NCI-H2196 (cell line): ENCODE measurements around the gene KPNA4.
A peak's percentile ranks its signal among the peaks of the same experiment; 100 is the strongest.
"Not testable (repeated sequence)": the region's sequence is repeated elsewhere in the genome, so short reads cannot be mapped to it uniquely, and the experiment has no call there.

Source experiments
- DNase-seq: peaks from one replicate; lab custom pipeline; 2025; ENCODE audit not compliant: unreplicated experiment; lab: John Stamatoyannopoulos, UW

Gene KPNA4, protein sequence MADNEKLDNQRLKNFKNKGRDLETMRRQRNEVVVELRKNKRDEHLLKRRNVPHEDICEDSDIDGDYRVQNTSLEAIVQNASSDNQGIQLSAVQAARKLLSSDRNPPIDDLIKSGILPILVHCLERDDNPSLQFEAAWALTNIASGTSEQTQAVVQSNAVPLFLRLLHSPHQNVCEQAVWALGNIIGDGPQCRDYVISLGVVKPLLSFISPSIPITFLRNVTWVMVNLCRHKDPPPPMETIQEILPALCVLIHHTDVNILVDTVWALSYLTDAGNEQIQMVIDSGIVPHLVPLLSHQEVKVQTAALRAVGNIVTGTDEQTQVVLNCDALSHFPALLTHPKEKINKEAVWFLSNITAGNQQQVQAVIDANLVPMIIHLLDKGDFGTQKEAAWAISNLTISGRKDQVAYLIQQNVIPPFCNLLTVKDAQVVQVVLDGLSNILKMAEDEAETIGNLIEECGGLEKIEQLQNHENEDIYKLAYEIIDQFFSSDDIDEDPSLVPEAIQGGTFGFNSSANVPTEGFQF

GRCh38 chr3:160565442-160566403, at the start of gene KPNA4:
KPNA4 (minus strand) TSS chr3:160565571; CDS start chr3:160565282, 289 bp downstream.
- peak; percentile 100 for DNase-seq

DNA sequence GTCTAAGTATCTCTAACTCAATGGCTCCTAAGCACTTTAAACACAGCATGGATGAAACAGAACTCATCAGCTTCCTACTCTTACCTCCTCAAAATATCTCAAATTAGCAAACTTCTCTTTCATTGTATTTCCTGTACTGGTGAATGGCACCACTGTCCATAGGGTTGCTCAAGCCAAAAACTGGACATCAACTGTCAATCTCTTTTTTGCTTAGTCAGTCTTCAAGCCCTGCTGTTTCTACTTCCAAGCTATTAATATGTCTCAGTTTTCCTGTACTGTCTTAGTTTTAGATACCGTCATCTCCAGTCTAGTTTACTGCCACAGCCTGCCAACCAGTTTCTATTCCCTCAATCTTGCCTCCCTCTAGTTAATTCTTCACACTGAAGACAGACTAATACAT, 48.3 kb upstream of the KPNA4 start:
- no peak for DNase-seq

GRCh38 chr3:160612386-160613075, 47.2 kb upstream of the KPNA4 start:
- no peak for DNase-seq

DNA sequence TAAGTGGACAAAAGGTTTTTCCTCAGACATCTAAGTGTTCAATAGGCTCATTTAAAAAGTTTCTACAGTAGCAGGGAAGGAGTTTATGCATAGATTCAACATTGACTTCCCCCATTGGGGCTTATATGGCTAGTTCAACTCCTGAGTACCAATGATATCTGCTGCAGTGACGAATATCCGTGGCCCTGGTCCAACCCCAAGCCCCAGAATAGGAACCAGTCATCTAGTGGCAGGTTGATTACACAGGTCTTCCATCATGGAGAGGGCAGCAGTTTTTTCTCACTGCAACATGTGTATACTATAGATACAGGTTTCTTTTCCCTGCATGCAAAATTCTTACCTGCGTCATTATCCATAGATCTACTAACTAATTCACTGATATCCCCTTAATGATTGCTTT, 45.8 kb upstream of the KPNA4 start:
- no peak for DNase-seq

DNA sequence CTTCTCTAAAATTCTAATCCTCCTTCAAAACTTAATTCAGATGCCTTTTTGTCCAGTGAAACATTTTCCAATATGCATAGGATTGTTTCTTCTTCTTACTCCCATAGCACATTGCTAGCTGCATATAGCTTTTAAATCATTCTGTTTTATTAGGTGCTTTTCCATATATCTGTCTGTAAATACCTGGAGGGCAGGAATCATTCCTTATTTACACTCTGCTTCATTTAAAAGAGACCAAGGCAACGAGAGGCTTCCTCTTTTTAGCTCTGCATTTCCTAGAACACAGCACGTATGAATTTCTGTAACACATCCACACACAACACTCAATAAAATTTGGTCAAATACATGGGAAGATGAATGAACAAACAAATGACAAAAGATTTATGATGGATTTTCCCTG, 43.5 kb upstream of the KPNA4 start:
- no peak for DNase-seq

GRCh38 chr3:160607826-160608225, 42.5 kb upstream of the KPNA4 start:
- no peak for DNase-seq

- no peak for DNase-seq
Measured at GRCh38 chr3:160605315-160605714, 39.9 kb upstream of the KPNA4 start.

- not testable (repeated sequence) for DNase-seq
Measured at GRCh38 chr3:160603845-160604244, 38.5 kb upstream of the KPNA4 start.

DNA sequence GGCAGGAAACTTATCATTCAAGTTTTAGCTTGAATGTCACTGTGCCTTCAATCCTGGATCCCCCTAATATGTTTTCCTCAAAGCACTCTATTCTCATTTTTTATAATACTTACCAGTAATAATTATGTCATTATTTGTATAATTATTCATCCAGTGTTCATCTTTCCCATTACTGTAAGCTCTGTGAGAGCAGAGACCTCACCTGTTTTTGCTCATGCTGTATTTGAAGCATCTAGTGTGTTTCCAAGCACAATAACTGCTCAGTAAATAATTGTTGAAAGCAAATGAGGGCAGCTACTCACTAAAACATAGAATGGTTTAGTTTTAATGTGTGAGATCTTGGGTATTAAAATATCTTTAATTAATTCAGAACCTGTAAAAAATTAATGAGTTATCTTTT, 36.9 kb upstream of the KPNA4 start:
- DNase-seq: no peak

DNA sequence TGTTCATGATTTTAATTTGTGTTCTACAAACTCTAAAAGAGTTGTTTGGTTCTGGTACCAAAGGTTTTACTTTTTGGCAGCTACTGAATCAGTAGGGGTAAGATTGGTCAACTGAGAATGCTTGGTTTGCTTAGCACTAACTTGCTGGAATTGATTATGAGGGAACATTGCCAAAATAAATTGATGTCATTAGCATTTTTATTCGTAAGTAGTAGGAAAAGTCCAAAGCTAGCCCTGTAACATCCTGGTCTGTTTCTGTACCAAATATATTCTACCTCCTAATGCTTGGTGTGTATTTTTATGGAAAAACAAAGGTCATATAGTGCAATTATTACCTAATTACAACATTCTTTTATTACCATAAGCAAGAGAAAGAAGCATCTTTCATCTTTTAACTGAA, 35.9 kb upstream of the KPNA4 start:
- no peak for DNase-seq

DNA sequence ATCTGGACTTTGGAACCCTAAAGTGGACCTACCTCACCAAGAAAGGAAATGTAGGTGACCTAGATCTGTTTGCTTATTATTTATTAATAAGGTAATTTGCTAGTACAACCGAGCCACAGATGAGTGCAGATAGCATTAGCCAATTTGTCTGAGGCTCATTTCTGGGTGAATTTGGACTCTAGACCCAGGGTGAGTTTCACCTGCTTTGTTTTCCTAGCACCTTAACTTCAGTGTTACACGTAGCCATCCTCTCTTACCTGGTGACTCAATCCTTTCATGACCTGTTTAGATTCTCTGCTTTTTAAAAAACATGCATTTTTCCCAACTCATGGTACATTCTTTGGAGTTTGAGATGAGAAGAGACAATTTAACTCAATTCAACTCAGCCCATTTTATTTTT, 33.5 kb upstream of the KPNA4 start:
- DNase-seq: no peak

GRCh38 chr3:160588023-160588422, 22.7 kb upstream of the KPNA4 start:
- no peak for DNase-seq

DNA sequence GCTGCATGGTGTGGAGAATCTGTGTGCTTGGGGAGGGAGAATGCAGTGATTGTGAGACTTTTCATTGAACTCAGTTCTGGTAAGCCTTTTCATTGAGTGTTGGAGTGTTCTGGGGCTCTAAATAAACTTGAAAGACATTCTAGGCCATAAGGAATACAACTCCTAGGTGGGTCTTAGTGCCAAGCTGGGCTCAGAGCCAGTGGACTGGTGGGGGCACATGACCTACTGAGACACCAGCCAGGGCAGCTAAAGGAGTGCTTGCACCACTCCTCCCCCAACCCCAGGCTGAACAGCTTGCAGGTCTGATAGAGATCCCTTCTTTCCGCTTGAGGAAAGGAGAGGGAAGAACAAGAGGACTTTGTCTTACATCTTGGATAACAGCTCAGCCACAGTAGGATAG, 21.7 kb upstream of the KPNA4 start:
- no peak for DNase-seq

DNA sequence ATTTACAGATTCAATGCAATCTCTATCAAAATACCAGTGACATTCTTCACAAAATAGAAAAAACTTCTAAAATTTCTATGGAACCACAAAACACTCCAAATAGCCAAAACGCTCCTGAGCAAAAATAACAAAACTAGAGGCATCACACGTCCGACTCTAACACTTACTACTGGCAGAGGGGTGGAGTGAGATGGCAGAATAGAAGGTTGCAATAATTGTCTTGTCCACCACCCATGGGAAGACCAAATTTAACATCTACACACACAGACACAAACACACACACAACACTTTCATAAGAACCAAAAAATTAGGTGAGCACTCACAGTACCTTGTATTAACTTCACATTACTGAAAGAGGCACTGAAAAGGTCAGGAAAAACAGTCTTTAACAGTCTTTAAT, 21.3 kb upstream of the KPNA4 start:
- DNase-seq: no peak

GRCh38 chr3:160583451-160583850, 18.1 kb upstream of the KPNA4 start:
- DNase-seq: no peak

GRCh38 chr3:160580938-160581337, 15.6 kb upstream of the KPNA4 start:
- DNase-seq: no peak

- peak; percentile 67 for DNase-seq
Measured at GRCh38 chr3:160577556-160578195, 12.3 kb upstream of the KPNA4 start.

DNA sequence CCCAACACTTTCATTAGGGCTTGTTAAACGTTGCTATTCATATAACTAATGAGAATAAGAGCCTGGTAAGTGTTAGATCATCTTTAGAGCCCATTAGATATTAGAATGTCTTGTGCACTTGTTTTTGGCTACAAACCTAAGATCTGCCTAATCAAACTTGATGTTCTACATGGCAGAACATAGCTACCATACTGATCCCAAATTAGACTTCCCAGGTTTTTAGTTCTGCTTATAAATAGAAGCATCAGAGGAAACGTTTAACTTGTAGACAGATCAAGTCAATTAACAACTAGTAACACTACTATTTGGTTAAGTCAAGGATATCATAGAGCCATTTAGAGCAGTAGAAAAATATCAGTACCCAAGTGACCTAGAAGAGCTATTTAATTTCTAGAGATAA, 11.7 kb upstream of the KPNA4 start:
- no peak for DNase-seq

DNA sequence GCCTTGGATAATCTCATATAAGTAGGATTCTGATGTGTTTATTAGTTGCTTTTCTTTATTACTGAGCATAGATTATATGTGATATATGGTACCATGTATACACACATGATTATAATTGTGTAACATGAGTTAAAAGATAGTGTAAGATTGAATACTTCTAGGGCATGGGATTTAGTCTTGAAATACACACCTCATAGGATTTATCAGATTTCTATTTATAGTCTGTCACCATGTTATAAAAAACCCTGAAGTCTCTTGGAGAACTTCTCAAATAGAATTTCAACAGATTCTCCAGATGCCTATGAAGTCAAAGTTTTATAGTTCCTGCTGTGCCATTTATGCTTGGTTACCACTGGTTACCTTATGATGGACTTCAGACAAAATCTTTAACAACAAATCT, 11.2 kb upstream of the KPNA4 start:
- DNase-seq: no peak

GRCh38 chr3:160575589-160575988, 10.2 kb upstream of the KPNA4 start:
- no peak for DNase-seq

DNA sequence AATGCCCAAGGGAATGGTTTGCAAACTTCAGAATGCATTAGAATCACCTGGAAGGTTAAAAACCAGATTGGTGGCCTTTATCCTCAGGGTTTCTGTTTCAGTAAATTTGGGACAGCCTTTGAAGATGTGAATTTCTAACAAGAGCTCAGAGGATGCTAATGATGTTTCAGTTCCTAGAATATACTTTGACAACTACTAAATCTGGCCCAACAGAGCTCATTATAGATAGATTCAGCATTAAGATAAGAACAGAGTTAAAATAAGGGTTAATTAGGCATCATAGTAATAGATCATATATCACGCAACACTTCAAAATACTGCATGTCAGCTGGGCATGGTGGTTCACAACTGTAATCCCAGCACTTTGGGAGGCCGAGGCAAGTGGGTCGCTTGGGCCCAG, 9.3 kb upstream of the KPNA4 start:
- DNase-seq: no peak
